Activated CD8-positive, alpha-beta memory T cell treated with anti-CD3 and anti-CD28 coated beads, Interleukin-2, amount 50 U/mL, for 1 hour (primary cell): Measurements from ENCODE around the gene PAOX.

ENCODE experiments used
- DNase-seq: peaks from one replicate; pipeline ENCODE4 v3.0.0-alpha.2; 2020; ENCODE audit errors: extremely low read depth

PAOX gene

DNA sequence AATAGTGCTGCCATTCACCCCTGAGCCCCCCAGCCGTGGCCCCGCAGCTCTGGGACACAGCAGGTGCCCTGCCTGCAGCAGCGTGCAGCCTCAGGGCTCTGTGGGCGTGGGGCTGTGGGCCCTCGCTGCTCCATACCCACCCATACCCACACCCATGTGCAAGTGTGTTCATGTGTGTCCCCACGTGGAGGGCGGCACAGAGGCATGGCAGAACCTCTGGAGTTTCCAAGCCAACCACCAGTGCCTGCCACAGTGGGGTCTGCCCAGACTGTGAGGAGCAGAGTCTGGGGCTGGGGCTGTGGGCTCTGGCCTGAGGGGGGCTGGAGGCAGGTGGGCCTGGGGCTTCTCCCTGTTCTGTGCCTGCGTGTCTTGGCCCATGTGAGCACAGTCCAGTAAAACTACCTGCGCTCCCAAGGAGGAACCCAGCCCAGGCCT is 29.5 kb upstream of the PAOX start:
- no peak for DNase-seq

DNA sequence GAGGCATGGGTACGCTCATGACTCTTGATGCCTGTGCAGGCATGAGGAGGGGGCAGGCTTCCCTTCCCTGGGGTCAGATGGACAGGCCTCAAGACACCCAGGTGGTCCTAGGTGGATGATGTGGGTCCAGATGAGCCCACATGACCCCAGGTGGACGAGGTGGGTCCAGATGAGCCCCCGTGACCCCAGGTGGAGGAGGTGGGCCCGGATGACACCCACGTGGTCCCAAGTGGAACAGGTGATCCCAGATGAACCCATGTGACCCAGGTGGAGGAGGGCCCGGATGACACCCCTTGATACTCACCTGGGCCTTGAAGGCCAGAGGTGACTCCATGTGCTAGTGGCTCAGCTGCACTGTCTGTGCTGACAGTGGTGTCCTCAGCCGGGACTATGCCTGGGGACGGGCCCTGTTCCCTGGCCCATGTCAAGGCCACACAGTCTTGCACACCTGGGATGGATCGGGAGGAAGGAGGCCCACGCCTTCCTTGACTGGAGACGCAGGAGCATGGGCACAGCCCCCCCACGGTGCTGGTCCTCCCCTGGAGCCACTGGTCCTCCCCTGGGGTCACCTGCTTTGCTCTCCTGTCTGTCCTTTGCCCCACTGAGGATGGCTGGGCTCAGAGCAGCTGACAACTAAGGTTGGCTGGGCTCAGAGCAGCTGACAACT is 28.6 kb upstream of the PAOX start:
- no peak for DNase-seq

DNA sequence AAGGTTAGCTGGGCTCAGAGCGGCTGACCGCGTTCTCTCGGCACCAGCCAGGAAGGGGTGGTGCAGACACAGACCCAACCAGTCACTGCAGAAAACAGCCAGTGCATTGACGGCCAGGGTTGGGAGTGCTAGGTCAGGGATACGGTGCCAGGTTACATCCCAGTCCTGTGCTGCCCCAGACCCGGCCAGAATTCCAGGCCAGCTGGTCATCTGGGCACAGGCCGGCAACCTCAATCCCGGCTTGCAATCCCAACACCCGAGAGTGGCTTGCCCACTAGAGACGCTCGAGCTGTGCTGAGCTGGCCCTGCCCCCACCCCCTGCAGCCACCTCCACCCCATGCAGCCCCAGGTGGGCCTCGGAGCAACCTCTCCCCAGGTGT is 28.1 kb upstream of the PAOX start:
- no peak for DNase-seq

DNA sequence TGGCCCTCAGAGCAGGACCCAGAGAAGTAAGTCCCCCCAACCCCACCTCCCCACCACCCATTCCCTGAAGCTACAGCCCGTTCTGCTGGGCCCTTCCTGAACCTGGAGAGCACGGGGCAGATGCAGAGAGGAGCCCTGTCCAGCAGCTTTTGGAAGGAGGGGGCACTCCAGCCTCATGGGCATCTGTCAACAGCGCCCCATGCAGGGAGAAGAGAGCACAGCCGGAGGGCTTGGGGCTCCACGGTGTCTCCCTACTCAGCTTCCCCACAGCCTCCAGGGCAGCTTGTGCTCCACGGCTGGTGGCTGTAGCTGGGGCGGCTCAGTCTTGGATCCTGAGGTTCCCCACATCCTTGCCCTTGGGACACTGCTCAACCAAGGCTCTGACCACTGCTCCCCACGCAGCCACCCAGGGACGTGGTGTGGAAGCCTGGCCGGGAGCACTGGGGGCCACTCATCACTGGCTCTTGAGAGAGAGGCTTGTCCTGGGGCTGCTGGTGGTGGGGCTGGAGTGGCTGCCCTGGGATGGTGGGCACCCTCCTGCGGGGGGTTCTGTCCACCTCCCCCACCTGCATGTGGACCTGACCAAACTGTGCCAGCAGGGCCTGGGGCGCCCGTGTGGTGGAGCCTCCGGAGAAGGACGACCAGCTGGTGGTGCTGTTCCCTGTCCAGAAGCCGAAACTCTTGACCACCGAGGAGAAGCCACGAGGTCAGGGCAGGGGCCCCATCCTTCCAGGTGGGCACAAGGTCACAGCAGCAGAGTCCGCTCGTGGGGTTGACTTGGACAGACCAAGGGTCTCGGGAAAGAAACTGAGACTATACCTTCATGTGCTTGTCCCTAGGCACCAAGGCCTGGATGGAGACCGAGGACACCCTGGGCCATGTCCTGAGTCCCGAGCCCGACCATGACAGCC is 27.4 kb upstream of the PAOX start:
- no peak for DNase-seq

DNA sequence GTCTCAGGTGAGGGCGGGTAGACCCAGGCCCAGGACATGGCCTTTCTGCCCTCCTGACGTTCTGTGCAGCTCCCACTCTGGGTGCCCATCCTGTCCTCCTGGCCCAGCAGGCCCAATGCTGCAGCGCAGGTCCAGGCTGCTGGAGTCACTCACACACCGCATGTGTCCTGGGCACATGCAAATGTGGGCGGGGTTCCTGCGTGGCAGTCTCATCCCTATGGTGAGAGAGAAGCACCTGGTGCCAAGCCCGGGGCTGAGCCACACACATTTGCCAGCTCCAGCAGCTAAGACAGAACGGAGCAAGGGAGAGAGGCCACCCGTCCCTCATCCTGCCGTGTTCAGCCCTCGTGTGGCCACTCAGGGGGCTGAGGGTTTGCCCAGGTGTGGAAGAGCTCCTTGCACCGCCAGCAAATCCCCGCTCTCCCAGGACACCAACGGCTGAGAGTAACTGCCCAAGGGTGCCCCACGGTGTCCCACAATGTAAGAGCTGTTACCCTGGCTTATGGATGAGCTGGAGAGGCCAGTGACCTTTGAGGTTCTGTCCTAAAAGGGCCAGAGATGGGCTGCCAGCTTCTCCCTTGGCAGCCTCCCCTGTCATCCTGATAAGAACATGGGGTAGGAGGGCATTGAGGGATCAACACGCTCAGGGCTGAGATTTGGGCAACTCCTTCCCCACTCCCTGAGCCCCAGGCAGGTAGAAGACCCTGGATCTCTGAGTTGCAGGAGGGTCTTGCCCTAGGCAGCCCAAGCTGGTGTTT is 25.7 kb upstream of the PAOX start:
- DNase-seq: no peak

DNA sequence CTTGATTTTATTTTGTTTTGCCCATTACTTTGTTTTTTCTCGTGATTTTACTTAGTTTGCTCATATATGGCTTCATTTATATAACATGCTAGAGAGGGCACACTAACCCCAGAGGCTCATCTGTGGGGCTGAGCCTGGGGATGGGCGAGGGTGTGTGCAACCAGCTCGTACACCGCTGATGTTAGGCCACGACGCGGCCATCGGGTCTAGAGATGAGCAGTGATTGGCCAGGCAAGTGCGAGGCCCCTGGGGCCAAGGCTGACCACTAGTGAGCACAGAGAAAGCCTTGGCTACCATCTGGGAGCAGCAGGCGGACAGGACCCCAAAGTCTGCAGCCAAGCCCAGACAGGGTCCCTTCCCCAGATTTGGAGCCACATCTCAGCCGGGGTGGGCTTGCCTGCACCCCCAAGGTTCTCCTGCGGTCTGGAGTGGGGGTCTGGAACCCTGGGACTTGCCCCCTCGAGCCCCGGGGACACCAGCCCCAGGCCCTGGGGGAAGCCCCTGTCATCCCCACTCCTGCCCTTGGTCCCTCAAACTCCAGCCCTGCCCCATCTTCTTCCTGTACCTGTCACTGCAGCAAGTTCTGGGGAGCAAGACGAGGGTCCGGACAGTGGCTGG is 25.0 kb upstream of the PAOX start:
- DNase-seq: no peak

DNA sequence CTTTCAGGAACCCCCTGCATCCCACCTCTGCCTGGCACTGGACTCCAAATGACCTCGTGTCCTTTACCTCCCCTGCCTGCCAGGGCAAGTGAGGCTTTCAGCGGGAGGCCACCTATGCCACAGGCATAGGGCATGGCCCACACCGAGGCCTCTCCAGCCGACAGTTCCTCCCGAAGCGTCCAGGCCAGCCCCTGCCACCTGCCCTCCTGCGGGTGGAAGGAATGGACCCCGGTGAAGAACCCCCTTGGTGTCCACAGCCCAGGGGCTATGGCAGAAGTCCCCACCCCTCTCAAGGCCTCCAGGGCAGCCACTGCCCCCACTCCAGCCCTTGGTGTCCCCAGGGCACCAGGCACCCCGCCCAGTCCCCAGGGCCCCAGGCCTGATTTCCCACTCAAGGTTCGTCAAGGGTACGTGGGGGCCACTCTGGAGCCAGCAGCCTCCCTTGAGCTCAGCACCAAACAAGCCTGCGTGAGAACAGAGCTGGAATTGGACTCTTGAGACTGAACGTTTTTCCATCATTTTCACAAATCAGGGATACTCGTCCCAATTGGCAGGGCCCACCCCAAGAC is 24.3 kb upstream of the PAOX start:
- DNase-seq: no peak

DNA sequence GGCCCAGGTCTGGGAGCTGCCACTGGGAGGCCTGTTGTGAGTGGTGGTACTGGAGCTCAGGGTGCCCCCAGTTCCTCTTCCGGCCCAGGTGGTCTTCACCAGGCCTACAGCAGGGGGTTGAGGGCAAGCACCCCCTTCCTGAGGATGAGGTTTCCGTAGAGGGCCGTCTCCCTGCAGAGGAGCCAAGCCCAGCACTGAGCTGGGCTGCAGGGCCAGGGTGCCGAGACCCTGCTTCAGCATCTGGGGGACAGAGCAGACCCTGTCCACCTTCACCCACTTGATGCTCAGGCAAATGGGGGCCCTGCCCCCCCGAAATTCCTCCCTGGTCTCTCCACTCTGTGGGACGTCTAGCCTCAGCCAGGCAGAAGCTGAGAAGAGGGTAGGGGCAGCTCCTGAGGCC is 23.8 kb upstream of the PAOX start:
- no peak for DNase-seq

DNA sequence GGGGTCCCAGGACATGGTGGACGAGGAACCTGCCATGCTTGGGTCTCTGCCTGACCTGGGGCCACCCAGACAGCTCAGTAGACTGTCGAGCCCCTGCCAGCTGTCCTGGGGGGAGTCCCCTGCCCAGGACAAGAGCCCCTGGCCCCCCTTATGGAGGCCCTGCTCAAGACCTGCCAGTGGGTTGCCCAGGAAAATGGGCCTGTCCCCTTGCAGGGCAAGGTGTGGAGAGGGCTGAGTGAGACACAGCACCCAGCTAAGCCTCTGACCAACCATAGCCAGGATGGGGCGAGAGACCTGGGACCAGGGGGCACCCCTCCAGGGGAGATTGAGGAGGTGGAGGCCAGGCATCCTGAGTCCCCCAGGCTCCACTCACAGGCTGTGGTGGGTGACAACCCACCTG is 23.1 kb upstream of the PAOX start:
- DNase-seq: no peak

DNA sequence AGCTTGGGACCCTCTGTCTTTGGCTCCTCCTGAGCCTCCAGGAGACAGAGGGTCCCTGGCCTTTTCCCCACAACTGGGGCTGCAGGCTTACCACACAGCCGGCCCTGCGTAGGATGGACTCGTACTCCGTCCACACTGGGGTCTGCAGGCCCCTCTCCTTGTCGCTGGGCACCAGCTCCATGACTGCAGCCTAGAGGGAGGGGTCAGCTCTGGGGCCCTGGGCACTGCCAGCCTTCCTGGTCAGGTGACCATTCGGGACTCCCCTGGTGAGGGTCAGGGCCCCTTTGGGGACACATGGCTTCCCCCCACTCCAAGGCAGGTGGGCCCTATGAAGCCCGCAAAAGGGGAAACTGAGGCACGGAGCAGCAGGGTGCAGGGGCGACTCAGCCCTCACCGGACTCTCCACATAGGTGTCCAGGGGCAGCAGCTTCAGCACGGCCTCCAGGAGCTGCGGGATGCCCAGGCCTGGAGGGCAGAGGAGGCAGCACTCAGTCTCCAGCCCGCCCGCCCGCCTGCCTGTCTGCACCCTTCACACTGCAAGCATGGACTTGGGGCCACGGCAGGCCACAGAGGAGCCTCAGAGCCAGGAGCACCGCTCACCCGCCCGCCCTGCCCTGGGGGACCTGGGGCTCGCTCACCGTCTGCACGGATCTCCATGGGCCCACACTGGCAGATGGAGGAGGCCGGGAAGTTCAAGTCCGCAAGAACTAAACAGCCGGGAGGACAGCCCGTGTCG is 22.3 kb upstream of the PAOX start:
- no peak for DNase-seq

DNA sequence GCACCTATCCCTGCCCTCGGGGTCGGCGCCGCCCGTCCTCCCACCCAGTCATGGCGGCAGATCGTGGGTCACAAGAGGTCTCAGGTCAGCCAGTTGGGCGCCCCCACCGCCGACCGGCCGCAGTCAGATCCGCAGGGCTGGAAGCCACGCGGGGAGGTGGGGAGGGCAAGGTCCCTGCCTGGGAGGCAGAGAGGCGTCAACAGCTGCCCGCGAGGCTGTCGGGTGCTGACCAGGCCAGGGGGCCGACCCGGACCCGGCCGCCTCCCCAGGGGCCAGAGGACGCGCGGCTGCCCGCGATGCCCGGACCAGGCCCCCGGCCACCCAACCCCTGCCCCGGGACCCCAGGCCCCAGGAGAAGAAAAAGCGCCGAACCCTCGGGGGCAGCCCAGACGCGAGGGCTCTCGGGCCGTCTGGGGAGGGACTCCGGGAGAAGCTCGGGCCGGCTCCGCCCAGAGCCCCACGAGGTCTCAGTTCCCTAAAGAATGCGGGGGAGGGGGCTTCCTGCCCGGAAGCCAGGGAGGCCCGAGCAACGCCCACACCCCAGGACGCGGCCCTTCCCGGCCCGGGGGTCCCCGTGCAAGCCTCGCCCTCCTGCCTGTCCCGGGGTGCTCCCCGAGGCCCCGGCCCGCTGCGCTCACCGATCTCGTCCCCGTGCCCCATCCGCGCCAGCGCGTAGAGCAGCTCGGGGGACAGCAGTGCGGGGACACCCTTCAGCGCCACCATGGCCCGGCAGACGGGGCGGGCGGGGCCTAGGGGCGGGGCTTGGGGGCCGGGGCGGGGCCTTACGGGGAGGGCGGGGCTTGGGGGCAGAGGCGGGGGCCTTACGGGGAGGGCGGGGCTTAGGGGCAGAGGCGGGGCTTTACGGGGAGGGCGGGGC is 21.5 kb upstream of the PAOX start, which contains the start of gene FUOM:
TSS of gene FUOM (minus strand) at position 735 of the 877 bp plus-strand sequence. CDS start at position 723, 12 bp downstream.
- DNase-seq: no peak

DNA sequence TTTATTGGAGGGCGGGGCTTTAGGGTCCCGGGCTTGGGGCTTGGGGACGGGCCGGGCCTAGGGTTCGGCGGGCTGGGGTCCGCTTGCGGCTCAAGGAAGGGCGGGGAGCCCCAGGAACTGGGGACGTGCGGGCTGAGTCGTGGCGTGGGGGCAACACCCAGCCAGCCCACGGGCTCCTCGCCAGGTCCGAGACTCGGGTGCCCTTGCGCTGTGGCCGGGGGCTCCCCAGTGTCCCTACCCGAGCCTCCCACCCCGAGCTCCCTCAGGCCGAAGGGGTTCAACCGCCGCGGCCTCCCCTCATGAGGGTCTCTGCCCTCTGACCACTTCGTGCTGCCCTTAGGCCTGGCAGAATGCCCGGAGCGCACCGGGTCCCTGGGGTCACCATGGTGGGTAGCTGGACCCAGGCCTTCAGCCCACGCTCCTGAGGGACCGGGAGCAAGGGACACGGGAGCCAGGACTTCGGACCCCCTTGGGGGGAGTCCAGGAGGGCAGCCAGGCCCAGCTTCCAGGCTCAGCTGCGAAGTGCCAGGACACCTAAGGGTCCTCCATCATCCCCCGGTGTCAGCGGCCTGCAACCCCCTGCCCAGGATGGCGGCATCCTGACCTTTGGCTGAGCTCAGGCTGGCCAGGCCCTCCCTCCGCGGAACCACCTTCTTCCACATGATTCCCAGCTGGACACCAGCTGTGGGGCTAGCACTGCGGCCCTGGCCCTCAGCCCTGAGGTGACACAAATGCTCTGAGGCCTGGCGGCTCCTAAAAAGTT is 20.7 kb upstream of the PAOX start:
- DNase-seq: no peak

DNA sequence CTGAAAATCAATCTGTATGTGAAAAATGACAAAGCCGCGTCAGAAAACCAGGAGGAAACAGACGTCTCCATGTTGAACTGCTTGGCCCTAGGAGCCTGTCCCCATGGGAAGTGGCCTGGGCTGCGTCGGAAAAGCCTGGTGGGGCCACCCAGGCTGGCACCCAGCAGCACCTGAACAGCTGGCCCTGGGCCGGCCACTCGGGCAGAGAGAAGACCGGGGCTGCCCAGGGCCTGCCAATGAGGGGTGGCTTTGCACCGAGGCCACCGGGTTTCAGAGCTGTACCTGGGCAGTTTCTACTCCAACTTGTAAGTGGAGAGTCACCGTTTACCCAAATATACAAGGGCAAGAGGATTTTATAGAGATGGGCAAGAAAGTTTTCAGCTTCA is 20.1 kb upstream of the PAOX start:
- DNase-seq: no peak

DNA sequence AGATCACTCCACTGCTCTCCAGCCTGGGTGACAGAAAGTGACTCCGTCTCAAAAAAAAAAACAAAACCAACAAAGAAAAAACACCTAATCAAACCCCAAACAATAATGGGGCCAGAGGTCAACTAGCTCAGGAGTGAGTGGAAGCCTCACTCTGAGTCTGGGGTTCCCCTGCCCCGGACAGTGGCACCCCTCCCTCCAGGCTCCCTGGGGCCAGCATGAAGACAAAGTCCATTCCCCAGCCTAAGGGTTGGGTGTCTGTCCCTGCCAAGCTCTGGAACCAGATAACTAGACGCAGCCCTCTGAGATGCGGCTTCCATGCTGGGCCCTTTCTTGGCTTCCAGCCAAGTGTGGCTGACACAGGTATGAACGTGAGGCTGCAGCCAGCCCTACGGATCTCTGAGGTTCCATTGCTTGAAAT is 19.5 kb upstream of the PAOX start:
- DNase-seq: no peak

DNA sequence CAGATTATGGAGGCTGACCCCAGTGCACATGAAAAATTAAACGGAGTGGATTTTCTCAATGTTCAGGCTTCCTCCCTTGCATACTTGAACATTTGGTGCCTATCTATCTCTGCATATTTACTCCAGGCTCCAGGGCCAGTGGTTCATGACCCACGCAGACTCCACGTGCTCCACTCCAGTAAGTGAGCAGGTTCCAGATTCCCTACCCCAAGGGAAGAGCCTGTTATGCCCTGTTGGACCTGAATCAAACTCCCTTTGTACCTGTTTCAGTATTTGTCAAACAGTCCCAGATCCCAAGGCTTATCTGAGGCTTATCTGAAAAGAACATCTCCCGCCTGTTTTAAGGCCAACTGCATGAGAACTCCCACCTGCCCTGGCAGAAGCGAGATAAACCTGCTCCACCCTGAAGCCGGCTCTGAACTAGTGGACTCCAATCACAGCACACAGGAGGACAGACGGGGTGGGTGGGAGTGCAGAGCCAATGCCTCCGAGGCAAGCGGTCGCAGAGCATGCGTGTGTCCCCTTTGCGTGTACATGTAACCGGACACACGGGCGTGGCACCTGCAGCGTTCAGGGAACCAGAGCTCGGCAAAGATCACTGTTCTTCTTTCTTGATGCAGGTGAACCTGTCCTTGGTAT is 19.0 kb upstream of the PAOX start:
- DNase-seq: no peak

DNA sequence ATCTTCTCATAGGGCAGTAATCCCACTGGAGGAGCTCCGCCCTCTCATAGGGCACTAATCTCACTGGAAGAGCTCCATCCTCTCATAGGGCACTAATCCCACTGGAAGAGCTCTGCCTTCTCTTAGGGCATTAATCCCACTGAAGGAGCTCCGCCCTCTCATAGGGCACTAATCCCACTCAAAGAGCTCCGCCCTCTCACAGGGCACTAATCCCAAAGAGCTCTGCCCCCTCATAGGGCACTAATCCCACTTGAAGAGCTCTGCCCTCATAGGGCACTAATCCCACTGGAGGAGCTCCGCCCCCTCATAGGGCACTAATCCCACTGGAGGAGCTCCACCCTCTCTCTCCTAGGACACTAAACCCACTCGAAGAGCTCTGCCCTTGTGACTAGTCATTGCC is 17.8 kb upstream of the PAOX start:
- no peak for DNase-seq

DNA sequence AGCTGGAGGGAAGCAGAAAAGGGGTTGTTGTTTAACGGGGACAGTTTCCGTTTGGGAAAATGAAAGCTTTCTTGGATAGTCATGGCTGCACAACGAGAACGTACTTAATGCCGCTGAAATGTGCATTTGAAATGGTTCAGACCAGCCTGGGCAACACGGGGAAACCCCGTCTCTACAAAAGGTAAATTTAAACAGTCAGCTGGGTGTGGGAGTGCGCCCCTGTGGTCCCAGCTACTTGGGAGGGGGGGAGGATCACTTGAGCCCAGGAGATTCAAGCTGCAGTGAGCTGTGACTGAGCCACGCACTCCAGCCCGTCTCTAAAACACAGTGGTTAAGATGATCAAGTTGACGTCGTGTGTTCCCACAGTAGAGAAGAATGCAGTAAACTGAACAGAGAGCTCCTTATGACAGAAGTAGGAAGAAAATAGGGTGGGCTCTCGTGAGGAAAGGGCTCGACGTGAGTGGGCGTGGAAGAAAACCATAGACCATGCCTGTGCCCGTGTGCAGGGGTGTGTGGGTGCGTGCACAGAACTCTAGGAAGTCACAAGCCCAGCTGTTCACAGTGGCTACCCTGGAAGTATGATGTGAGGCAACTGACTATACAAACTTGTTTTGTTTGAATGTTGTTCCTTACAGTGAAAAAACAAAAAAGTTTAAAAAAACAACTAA is 17.2 kb upstream of the PAOX start:
- no peak for DNase-seq

DNA sequence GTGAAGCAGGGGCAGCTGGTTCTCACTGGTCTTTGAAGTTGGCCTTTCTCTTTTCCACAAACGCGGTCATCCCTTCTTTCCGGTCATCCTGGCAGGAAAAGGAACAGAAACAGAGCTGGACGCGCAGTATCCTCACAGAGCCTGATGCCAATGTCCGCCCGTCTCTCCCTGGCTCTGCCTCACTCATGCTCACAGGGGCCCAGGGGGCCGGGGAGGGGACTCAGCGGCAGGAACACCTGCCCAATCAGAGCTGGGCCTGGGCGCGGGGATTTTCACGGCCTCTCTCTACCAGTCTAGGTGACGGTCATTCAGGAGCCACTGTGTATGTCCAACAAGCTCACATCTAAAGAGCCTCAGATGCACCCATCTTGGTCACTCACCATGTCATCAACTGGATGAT is 16.2 kb upstream of the PAOX start:
- no peak for DNase-seq
